ENCODE measurements around the gene UBAP1L. TPM values are rescaled to one million over a fixed set of nuclear protein-coding genes. Genes with fewer than 3 reads are reported as not detected.

The UBAP1L gene
- total and polyA plus RNA-seq, 2 of the 4 experiments (the other 2 are of a cell fraction): 0.36 to 1.1 TPM

DNA sequence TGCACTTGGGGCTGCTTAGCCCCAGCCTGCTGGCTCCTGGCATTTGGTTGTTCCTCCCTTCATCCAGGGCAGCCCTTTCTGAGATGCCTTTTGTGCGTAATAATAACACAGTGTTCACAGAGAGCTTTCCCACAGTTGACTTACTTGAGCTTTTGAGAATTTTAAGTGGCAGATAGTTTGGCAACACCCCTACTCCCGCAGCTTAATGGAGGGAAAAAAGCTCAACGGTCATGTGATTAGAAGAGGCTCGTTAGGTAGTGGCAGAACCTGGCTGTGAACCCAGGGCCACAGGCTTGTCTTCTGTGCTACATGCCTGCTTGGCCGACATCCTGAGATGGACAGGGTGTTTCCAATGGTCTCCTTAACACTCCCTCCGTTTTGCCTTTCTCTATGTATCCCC is 33.7 kb downstream of the UBAP1L start:
- H3K9me1 ChIP-seq (ENCODE audit: insufficient read depth, low read length): no peaks in the 10 kb centered on the region
- H4K8ac ChIP-seq (ENCODE audit: low read depth in 2 of 2, low read length in 2 of 2): no peak overlapping the region
- BruUV-seq (replicated peaks): no TSS peak
- H3K4me3 ChIP-seq (ENCODE audit: insufficient read depth, low read depth, low read length): no peak overlapping the region
- no peaks in the 10 kb centered on the region for H3K36me3 ChIP-seq (ENCODE audit: control insufficient read depth, insufficient read depth, low read length)
- no peaks in the 10 kb centered on the region for H3K9me3 ChIP-seq (ENCODE audit: control insufficient read depth, insufficient read depth, low read length)
- 87% methylated on average over 3 of the region's 6 CpGs; no CpG with 5 or more reads in 1 of the 2 experiments for WGBS, 2 experiments (ENCODE audit: extremely low coverage in 2 of 2, insufficient read length in 1 of 2)
- H3K4me1 ChIP-seq (ENCODE audit: control insufficient read depth, insufficient read depth, low read length): peaks cover 19% of the 10 kb centered on the region; the same call in 1 of the 2 replicates
- H2AFZ ChIP-seq (replicated peaks; ENCODE audit: low read length, poor library complexity): no peak overlapping the region
- no peak overlapping the region for H4K91ac ChIP-seq (ENCODE audit: insufficient read depth, low read depth, low read length)
- H2BK120ac ChIP-seq (ENCODE audit: low read depth, low read length): no peak overlapping the region
- no peak overlapping the region for H2BK15ac ChIP-seq (ENCODE audit: low read depth, low read length)
- no peak overlapping the region for H4K5ac ChIP-seq (ENCODE audit: low read depth, low read length)
- TF ChIP-seq BHLHE40 (IDR thresholded peaks at IDR 0.05; ENCODE audit: low read depth, low read length): no peak
- TF ChIP-seq, protein P1, sequence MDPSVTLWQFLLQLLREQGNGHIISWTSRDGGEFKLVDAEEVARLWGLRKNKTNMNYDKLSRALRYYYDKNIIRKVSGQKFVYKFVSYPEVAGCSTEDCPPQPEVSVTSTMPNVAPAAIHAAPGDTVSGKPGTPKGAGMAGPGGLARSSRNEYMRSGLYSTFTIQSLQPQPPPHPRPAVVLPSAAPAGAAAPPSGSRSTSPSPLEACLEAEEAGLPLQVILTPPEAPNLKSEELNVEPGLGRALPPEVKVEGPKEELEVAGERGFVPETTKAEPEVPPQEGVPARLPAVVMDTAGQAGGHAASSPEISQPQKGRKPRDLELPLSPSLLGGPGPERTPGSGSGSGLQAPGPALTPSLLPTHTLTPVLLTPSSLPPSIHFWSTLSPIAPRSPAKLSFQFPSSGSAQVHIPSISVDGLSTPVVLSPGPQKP (IDR thresholded peaks at IDR 0.05; ENCODE audit: borderline replicate concordance, low read depth, low read length): no peak
- no peak for TF ChIP-seq FOS (IDR thresholded peaks at IDR 0.05; ENCODE audit: low read depth, low read length)
- TF ChIP-seq, protein P2, sequence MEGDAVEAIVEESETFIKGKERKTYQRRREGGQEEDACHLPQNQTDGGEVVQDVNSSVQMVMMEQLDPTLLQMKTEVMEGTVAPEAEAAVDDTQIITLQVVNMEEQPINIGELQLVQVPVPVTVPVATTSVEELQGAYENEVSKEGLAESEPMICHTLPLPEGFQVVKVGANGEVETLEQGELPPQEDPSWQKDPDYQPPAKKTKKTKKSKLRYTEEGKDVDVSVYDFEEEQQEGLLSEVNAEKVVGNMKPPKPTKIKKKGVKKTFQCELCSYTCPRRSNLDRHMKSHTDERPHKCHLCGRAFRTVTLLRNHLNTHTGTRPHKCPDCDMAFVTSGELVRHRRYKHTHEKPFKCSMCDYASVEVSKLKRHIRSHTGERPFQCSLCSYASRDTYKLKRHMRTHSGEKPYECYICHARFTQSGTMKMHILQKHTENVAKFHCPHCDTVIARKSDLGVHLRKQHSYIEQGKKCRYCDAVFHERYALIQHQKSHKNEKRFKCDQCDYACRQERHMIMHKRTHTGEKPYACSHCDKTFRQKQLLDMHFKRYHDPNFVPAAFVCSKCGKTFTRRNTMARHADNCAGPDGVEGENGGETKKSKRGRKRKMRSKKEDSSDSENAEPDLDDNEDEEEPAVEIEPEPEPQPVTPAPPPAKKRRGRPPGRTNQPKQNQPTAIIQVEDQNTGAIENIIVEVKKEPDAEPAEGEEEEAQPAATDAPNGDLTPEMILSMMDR (conservative IDR thresholded peaks at IDR 0.05; ENCODE audit: low read depth, low read length): no peak
- no peak for TF ChIP-seq NFE2L2 (IDR thresholded peaks at IDR 0.05; ENCODE audit: low read depth, low read length)
- TF ChIP-seq RCOR1 (IDR thresholded peaks at IDR 0.05; ENCODE audit: insufficient replicate concordance, low read length): no peak
- no peak for TF ChIP-seq MAZ (IDR thresholded peaks at IDR 0.05; ENCODE audit: borderline replicate concordance, low read depth, low read length)
- no peak for TF ChIP-seq MAFK (IDR thresholded peaks at IDR 0.05; ENCODE audit: low read depth, low read length)
- H3K4me2 ChIP-seq (ENCODE audit: low read depth, low read length): no peak overlapping the region
- in situ Hi-C loops (cut with MboI; ENCODE audit: low sequenced_read_pairs): loop anchor here (10.0 kb wide), 1 partner anchor 46 kb away; no protein-coding TSS in a partner anchor
- H3K27ac ChIP-seq (ENCODE audit: insufficient read depth, low read length): no peak overlapping the region
- no peak overlapping the region for H3K14ac ChIP-seq (replicated peaks; ENCODE audit: low read depth, low read length)
- H2BK20ac ChIP-seq (ENCODE audit: low read depth, low read length): no peak overlapping the region
- ATAC-seq (ENCODE audit: low read depth) (no peak), DNase-seq (no peak)
- no peaks in the 10 kb centered on the region for H3K79me1 ChIP-seq (ENCODE audit: low read depth in 1 of 2, low read length in 2 of 2)
- no peak overlapping the region for H3K4ac ChIP-seq (ENCODE audit: low read depth, low read length)
- H3K9ac ChIP-seq (ENCODE audit: low read depth, low read length): no peak overlapping the region
- H3K23ac ChIP-seq (ENCODE audit: low read depth, low read length): no peak overlapping the region
- ChIA-PET POLR2A (ENCODE audit: unreplicated experiment) (no interaction called here), CTCF (no interaction called here)
- H3K27me3 ChIP-seq (ENCODE audit: control insufficient read depth, insufficient read depth, low read length): peaks cover 61% of the 10 kb centered on the region
- no peak overlapping the region for H3K18ac ChIP-seq (ENCODE audit: low read depth, low read length)
- intact Hi-C loops (cut with micrococcal nuclease): no loop called here
- no peak overlapping the region for H2AK9ac ChIP-seq (replicated peaks; ENCODE audit: low read depth, low read length, poor library complexity)
- dilution Hi-C loops (cut with HindIII; ENCODE audit: low sequenced_read_pairs, unreplicated experiment): no loop called here
- no peaks in the 10 kb centered on the region; the same call in none of the 2 replicates for H4K20me1 ChIP-seq (ENCODE audit: insufficient read depth, low read length)
- H2AK5ac ChIP-seq (ENCODE audit: low read depth, low read length): no peak overlapping the region
- H2BK5ac ChIP-seq (ENCODE audit: low read depth, low read length, poor library complexity, severe bottlenecking): no peak overlapping the region
- no peak overlapping the region for H3K56ac ChIP-seq (ENCODE audit: extremely low read depth, insufficient read depth, low read length)
